Adrenal gland (tissue), 5 donors: ENCODE measurements around the gene AKAP17A.

Experiments
- POLR2A ChIP-seq, 2 donors: fragments of 450-650 bp; IDR thresholded peaks; one replicate each; pipeline ENCODE4 v1.6.1; 2017; ENCODE audit warnings: antibody characterized with exemption in 2 of 2, mild to moderate bottlenecking in 2 of 2, moderate library complexity in 1 of 2
- TF ChIP-seq, protein P1 (sequence below), 6 experiments: fragments of 450-650 bp in 4 of 6; fragments of 200-600 bp in 2 of 6; sonication (generic) in 1 of 6; IDR thresholded peaks; 1 replicate in 5 of 6; 2 replicates in 1 of 6; pipeline versions ENCODE4 v1.5.1 to v1.8.0; 2016 to 2021; ENCODE audit warnings: antibody characterized with exemption in 6 of 6, mild to moderate bottlenecking in 2 of 6, moderate library complexity in 1 of 6
- donor health status: DM: no; HTN: no; CAD: no.

DNA sequence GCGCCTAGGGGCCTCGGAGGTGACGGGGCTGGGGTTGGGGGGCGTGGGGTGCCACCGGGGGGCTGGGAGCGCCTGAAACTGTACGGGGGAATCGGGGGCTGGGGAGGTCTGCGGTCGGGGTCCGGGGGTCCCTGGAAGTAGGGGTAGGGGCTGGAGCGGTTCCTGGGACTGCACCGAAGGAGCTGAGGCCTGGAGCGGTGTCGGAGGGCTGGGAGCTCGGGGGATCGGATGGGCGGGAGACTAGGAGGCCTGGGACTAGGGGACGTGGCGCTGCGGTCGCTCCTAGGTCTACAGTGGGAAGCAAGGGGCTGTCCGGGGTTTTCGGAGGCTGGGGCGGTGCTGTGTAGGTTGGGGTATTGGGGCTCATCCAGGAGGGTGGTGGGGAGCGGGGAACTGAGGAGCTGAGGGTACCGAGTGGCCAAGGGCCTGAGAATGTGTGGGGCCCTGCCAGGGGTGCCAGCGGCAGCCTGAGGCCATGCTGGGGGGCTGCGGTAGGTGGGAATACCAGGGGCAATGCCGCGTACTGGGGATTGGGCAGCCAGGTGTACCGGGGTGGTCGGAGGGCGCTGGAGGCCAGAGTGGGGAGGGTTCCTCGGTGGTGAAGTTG, 562 bp downstream of the AKAP17A start:
- no peak for TF ChIP-seq POLR2A (IDR thresholded peaks at IDR 0.05)
- TF ChIP-seq, protein P1, sequence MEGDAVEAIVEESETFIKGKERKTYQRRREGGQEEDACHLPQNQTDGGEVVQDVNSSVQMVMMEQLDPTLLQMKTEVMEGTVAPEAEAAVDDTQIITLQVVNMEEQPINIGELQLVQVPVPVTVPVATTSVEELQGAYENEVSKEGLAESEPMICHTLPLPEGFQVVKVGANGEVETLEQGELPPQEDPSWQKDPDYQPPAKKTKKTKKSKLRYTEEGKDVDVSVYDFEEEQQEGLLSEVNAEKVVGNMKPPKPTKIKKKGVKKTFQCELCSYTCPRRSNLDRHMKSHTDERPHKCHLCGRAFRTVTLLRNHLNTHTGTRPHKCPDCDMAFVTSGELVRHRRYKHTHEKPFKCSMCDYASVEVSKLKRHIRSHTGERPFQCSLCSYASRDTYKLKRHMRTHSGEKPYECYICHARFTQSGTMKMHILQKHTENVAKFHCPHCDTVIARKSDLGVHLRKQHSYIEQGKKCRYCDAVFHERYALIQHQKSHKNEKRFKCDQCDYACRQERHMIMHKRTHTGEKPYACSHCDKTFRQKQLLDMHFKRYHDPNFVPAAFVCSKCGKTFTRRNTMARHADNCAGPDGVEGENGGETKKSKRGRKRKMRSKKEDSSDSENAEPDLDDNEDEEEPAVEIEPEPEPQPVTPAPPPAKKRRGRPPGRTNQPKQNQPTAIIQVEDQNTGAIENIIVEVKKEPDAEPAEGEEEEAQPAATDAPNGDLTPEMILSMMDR (IDR thresholded peaks at IDR 0.05) = no peak
